Endothelial cell of umbilical vein (primary cell): ENCODE measurements around the gene TNN.

Source experiments
- EZH2 ChIP-seq: IDR thresholded peaks from 2 replicates; pipeline ENCODE4 v1.6.1; 2012; ENCODE audit warnings: borderline replicate concordance, low read depth, mild to moderate bottlenecking, moderate library complexity, low read length, inconsistent platforms; ENCODE audit not compliant: severe bottlenecking
- FOS ChIP-seq: IDR thresholded peaks from 2 replicates; pipeline ENCODE4 v1.6.1; 2011; ENCODE audit warnings: mild to moderate bottlenecking, low read length, moderate library complexity, borderline replicate concordance; ENCODE audit not compliant: insufficient read depth
- POLR2A ChIP-seq: IDR thresholded peaks from 2 replicates; pipeline ENCODE4 v1.6.1; 2012; ENCODE audit warnings: low read depth, mild to moderate bottlenecking, control low read depth, low read length
- POLR2AphosphoS5 ChIP-seq: IDR thresholded peaks from 2 replicates; pipeline ENCODE4 v1.6.1; 2012; ENCODE audit warnings: low read depth, mild to moderate bottlenecking, control low read depth, low read length, moderate library complexity; ENCODE audit not compliant: insufficient read depth
- TF ChIP-seq, protein P1 (sequence below), 2 donors: IDR thresholded peaks; 1 replicate in 1 of 2; 2 replicates in 1 of 2; pipeline ENCODE4 v1.5.1; 2011; ENCODE audit warnings: low read length in 2 of 2, mild to moderate bottlenecking in 2 of 2, moderate library complexity in 2 of 2, control low read depth in 1 of 2, inconsistent platforms in 1 of 2, low read depth in 1 of 2; ENCODE audit not compliant: insufficient read depth in 1 of 2; ENCODE audit errors: extremely low read depth in 1 of 2
- TF ChIP-seq, protein P2 (sequence below): IDR thresholded peaks from 2 replicates; pipeline ENCODE4 v1.6.1; 2011; ENCODE audit not compliant: insufficient read depth, insufficient read length

DNA sequence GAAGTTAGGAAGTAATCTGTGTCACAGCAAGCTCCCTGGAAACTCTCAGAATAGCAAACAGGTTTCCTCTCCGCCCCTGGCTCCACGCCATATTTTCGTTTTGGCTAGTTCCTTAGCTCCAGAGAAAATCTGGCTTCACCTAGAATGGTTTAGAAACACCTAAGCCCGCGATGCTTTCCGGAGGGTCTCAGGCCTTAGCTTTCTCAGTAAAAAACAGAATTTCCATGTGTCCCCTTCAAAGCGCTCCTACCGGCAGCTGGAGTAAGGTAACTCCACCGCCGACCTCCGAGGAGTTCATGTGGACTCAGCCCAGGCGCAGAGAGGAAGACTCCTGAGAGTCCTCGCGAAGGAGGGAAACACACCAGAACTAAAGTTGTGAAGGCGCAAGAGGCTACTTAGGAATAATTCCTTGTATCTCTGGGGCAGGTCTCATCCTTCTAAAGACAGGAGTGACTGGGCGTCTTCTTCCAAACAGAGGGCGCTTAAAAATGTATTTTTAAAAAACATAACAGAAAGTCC lies 124.5 kb downstream of the TNN start:
- TF ChIP-seq, protein P1, sequence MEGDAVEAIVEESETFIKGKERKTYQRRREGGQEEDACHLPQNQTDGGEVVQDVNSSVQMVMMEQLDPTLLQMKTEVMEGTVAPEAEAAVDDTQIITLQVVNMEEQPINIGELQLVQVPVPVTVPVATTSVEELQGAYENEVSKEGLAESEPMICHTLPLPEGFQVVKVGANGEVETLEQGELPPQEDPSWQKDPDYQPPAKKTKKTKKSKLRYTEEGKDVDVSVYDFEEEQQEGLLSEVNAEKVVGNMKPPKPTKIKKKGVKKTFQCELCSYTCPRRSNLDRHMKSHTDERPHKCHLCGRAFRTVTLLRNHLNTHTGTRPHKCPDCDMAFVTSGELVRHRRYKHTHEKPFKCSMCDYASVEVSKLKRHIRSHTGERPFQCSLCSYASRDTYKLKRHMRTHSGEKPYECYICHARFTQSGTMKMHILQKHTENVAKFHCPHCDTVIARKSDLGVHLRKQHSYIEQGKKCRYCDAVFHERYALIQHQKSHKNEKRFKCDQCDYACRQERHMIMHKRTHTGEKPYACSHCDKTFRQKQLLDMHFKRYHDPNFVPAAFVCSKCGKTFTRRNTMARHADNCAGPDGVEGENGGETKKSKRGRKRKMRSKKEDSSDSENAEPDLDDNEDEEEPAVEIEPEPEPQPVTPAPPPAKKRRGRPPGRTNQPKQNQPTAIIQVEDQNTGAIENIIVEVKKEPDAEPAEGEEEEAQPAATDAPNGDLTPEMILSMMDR (IDR thresholded peaks at IDR 0.05; ENCODE audit: extremely low read depth in 1 of 2, insufficient read depth in 1 of 2, low read depth in 1 of 2, low read length in 2 of 2), result no peak
- no peak for TF ChIP-seq FOS
- no peak for TF ChIP-seq EZH2
- TF ChIP-seq, protein P2, sequence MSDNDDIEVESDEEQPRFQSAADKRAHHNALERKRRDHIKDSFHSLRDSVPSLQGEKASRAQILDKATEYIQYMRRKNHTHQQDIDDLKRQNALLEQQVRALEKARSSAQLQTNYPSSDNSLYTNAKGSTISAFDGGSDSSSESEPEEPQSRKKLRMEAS, result no peak
- TF ChIP-seq POLR2A, result no peak
- no peak for TF ChIP-seq POLR2AphosphoS5
